ENCODE results near the gene SEMA4D. TPM values are rescaled to one million over a fixed set of nuclear protein-coding genes. Genes with fewer than 3 reads are reported as not detected.

SEMA4D gene
- total and polyA plus RNA-seq, 2 experiments from 2014 or later, result 9.4 to 10.4 TPM

GRCh38 chr9:89368550-89368949, 129.4 kb downstream of the SEMA4D start:
- Histone ChIP-seq H2AFZ (no peak overlapping the region), H4K20me1 (ENCODE audit: insufficient read depth, poor library complexity, severe bottlenecking) (no peaks in the 10 kb centered on the region), H3K79me2 (no peaks in the 10 kb centered on the region), H3K27ac (no peak overlapping the region), H3K4me1 (ENCODE audit: insufficient read depth) (no peaks in the 10 kb centered on the region), H3K36me3 (replicated peaks; ENCODE audit: insufficient read depth, low read depth) (no peaks in the 10 kb centered on the region), H3K4me3 (no peak overlapping the region), H3K4me2 (no peak overlapping the region), H3K27me3 (no peaks in the 10 kb centered on the region), H3K9me3 (ENCODE audit: low read depth) (no peaks in the 10 kb centered on the region), H3K9me2 (replicated peaks; ENCODE audit: insufficient read depth) (no peaks in the 10 kb centered on the region)
- TF ChIP-seq CTCF (IDR thresholded peaks at IDR 0.05; ENCODE audit: poor library complexity), result no peak
- no peak for TF ChIP-seq EZH2phosphoT487 (IDR thresholded peaks at IDR 0.05; ENCODE audit: low read depth, severe bottlenecking, unreplicated experiment)
- no peak for TF ChIP-seq EZH2 (IDR thresholded peaks at IDR 0.05; ENCODE audit: borderline replicate concordance)
- WGBS (ENCODE audit: low lambda C conversion rate, missing lambda C conversion rate), result 86% methylated on average over 7 of the region's 7 CpGs
- DNase-seq (ENCODE audit: low spot score), result no peak

- Histone ChIP-seq H3K79me2 (no peaks in the 10 kb centered on the region), H2AFZ (no peak overlapping the region), H3K27me3 (no peaks in the 10 kb centered on the region), H3K9me3 (ENCODE audit: low read depth) (no peaks in the 10 kb centered on the region), H3K9me2 (replicated peaks; ENCODE audit: insufficient read depth) (no peaks in the 10 kb centered on the region), H3K4me1 (ENCODE audit: insufficient read depth) (no peaks in the 10 kb centered on the region), H3K27ac (no peak overlapping the region), H3K4me2 (no peak overlapping the region), H3K4me3 (no peak overlapping the region), H4K20me1 (ENCODE audit: insufficient read depth, poor library complexity, severe bottlenecking) (no peaks in the 10 kb centered on the region), H3K36me3 (replicated peaks; ENCODE audit: insufficient read depth, low read depth) (no peaks in the 10 kb centered on the region)
- no peak for DNase-seq (ENCODE audit: low spot score)
- WGBS (ENCODE audit: low lambda C conversion rate, missing lambda C conversion rate), result 96% methylated on average over 14 of the region's 14 CpGs
- TF ChIP-seq CTCF (IDR thresholded peaks at IDR 0.05; ENCODE audit: poor library complexity), result no peak
- TF ChIP-seq EZH2 (IDR thresholded peaks at IDR 0.05; ENCODE audit: borderline replicate concordance), result no peak
- no peak for TF ChIP-seq EZH2phosphoT487 (IDR thresholded peaks at IDR 0.05; ENCODE audit: low read depth, severe bottlenecking, unreplicated experiment)
These were observed 130.0 kb downstream of the SEMA4D start for GRCh38 chr9:89367726-89368437.

- H3K79me2 ChIP-seq, result no peaks in the 10 kb centered on the region
- no peak overlapping the region for H3K4me3 ChIP-seq
- no peak overlapping the region for H3K4me2 ChIP-seq
- H3K9me2 ChIP-seq (replicated peaks; ENCODE audit: insufficient read depth), result no peaks in the 10 kb centered on the region
- TF ChIP-seq CTCF (IDR thresholded peaks at IDR 0.05; ENCODE audit: poor library complexity) (no peak), EZH2phosphoT487 (IDR thresholded peaks at IDR 0.05; ENCODE audit: low read depth, severe bottlenecking, unreplicated experiment) (no peak), EZH2 (IDR thresholded peaks at IDR 0.05; ENCODE audit: borderline replicate concordance) (no peak)
- H2AFZ ChIP-seq, result no peak overlapping the region
- H3K27ac ChIP-seq, result no peak overlapping the region
- H4K20me1 ChIP-seq (ENCODE audit: insufficient read depth, poor library complexity, severe bottlenecking), result no peaks in the 10 kb centered on the region
- no peaks in the 10 kb centered on the region for H3K9me3 ChIP-seq (ENCODE audit: low read depth)
- WGBS (ENCODE audit: low lambda C conversion rate, missing lambda C conversion rate), result 90% methylated on average over 4 of the region's 4 CpGs
- H3K36me3 ChIP-seq (replicated peaks; ENCODE audit: insufficient read depth, low read depth), result no peaks in the 10 kb centered on the region
- H3K4me1 ChIP-seq (ENCODE audit: insufficient read depth), result no peaks in the 10 kb centered on the region
- no peak for DNase-seq (ENCODE audit: low spot score)
- no peaks in the 10 kb centered on the region for H3K27me3 ChIP-seq
These were observed 130.6 kb downstream of the SEMA4D start for GRCh38 chr9:89367281-89367680.
